AG08396 (cell line): Measurements from ENCODE around the gene ACTR3.
"Not testable (repeated sequence)": the region's sequence is repeated elsewhere in the genome, so short reads cannot be mapped to it uniquely, and the experiment has no call there.

Experiments
- DNase-seq: peaks from one replicate; pipeline ENCODE4 v3.0.0; 2012; ENCODE audit warnings: low spot score, mixed read lengths

ACTR3 gene

DNA sequence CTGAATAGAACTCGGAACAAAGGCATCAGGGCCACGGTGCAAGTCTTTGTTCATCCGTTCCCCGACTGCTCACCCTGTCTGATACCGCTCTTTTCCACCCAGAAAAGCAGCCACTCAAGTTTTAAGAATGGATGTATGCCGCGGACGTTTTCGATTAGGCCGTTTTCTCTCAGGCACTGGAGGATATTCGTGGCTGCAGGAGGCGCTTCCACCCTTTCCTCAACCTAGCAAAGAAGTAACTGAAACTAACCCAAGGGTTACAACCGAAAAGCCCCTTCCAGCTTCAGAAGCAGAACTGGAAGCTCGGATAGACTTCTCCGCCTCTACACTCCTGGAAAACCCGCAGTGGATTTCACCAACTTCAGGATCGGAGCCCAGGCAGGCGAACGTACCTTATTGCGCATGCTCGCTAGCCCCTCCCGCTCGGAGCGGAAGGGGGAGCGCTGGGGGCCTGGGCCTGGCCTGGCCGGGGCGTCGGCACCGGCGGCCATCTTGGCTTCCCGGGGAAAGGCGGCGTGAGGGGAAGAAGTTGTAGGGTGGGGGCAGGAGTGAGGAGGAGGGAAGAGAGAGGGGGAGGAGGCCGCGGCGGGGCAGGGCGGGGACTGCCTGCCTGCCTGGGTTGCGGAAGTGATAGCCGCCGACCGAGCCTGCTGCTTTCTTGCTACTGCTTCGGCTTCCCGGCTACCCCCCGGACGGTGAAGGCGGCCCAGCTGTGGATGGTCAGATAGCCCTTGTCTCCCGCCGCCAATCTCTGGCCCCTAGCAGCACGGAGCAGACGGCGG is at the start of gene ACTR3:
Gene ACTR3, plus strand, starts transcription at position 619 of the 782 bp plus-strand sequence. CDS start 191 bp downstream, outside the sequence.
- DNase-seq, result peak; percentile 97

DNA sequence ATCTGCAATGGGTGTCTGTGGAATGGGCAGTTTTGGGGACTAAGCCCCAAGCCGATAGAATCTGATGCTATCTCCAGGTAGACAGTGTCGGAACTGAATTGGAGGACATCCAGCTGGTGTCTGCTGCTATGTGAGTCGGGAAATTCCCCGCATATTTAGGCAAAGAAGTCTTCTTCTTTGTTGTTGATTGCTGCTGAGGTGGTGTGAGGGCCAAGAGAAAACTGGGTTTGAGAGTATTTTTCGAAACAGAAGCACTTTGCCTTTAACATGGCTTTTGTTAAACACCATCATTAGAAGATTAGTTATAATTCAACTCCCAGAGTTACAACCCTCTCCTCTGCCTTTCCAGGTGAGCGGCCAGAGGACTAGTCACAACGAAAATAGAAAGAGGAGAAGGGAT is 49.4 kb upstream of the ACTR3 start:
- DNase-seq, result no peak

DNA sequence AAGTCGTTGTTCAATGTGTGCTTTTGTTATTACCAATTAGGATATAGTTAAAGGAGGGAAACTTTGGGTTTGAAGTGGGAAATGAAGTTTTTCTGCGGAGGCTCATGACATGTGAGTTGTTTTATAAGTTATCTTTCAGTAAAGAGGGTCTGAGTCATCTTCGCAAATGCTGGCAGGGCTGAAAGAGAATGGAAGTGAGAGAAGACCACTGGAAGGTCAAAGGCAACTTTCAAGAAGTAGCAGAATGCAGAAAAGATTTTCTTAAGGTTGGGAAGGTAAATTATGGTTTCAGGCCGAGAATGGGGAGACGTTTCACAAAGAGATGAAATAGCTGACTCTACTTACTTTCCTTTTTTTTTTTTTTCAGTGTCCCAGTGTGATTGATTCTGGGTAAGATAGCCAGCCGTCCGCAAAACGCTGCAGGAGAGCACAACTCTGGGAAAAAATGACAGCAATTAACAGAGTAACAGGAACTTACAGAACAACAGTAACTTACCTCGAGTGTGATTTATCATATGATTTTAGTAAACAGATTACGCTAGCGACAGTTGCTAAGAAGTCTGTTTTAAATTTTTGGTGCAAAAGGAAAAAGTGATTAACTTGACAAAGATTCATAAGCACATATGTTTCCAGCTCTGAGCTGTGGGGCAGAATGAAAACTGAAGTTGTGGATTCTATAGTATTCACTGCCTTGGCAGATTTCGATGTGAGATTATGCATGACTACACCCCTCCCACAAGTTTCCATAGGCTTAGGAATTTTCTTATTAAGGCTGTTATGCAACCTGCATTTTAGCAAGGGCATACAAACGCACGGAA is 46.8 kb upstream of the ACTR3 start:
- DNase-seq, result peak; percentile 24

DNA sequence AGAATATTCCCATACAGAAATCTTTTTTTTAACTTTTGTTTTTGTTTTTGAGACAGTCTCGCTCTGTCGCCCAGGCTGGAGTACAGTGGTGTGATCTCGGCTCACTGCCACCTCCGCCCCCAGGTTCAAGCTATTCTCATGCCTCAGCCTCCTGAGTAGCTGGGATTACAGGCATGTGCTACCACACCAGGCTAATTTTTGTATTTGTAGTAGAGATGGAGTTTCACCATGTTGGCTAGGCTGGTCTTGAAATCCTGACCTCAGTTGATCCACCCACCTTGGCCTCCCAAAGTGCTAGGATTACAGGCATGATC is 46.2 kb upstream of the ACTR3 start:
- DNase-seq, result not testable (repeated sequence)

DNA sequence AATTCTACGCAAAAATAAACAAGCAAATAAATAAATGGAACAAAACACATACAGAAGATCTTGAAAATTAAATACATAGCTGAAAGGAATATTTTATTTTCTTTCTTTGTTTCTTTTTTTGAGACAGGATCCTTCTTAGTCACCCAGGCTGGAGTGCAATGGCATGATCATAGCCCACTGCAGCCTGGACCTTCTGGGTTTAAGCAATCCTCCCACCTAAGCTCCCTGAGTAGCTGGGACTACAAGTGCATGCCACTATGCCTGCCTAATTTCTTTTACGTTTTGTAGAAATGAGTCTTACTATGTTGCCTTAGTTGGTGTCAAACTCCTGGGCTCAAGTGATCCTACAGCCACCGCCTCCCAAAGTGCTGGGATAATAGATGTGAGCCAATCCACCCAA is 44.6 kb upstream of the ACTR3 start:
- DNase-seq, result no peak

DNA sequence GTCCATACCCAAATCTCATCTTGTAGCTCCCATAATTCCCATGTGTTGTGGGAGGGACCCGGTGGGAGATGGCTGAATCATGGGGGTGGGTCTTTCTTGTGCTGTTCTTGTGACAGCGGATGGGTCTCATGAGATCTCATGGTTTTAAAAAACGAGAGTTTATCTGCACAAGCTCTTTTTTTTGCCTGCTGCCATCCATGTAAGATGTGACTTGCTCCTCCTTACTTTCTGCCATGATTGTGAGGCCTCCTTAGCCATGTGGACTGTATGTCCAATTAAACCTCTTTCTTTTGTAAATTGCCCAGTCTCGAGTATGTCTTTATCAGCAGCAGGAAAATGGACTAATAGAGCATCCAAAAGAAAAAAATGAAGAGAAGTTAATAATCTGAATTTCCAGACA is 44.1 kb upstream of the ACTR3 start:
- DNase-seq, result not testable (repeated sequence)

DNA sequence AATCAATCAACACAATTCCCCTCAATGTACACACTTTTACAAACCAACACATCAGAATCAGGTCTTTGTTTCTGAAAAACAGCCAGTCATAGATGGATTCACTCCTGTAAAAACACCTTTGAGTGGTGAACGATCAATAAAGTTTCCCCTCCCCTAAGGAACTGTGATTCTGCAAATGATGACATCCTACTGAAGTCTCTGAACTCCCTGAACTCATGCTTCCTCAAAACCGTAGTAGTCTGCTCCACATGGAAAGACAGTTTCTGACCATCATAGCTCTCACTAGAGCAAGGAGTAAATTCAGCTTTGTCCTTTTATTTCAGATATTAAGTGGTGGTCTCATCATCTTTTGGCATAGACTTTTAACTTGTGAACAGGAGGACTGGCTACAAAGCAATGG is 43.5 kb upstream of the ACTR3 start:
- DNase-seq, result no peak

DNA sequence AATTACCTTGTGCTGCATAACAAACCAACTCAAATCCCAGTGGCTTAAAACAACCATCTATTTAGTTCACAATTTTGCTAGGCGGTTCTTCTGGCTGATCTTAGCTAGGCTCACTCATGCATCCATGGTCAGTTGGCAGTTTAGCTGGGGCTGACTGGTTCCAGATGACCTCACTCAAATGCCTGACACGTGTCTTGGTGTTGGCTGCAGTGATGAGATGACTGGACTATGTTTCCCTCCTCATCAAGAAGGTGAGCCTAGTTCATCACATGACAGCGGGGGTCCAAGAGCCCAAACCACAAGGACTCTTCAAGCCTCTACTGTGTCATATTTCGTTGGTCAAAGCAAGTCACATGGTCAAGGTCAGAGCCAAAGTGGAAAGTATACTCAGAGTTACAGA is 42.7 kb upstream of the ACTR3 start:
- DNase-seq, result peak; percentile 22

DNA sequence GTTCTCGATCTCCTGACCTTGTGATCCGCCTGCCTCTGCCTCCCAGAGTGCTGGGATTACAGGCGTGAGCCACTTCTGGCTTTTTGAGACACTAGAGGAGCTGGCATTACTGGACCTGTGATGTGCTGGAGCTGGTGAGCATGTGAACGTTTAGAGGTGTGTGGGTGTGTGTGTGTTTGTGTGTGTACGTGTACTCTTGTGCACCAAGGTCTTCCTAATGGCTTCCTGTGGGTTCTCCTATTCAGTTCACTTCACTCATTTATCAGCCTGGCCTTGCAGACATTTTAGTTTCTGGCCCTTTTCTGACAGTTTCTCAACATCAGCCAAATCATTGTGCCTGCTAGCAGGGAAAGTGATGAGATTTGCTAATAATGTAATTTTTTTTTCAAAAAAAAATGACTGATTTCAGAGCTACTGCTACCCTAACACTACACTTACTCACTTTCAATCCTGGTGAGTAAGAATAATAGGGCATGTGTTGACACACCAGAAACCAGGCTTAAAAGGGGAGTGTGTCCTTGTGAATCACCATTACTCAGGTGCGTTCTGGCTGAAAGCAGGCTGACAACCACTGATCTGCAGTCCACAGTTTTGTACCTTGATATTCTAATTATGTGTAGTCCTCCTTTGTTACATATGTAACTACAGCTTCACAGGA is 41.0 kb upstream of the ACTR3 start:
- no peak for DNase-seq

DNA sequence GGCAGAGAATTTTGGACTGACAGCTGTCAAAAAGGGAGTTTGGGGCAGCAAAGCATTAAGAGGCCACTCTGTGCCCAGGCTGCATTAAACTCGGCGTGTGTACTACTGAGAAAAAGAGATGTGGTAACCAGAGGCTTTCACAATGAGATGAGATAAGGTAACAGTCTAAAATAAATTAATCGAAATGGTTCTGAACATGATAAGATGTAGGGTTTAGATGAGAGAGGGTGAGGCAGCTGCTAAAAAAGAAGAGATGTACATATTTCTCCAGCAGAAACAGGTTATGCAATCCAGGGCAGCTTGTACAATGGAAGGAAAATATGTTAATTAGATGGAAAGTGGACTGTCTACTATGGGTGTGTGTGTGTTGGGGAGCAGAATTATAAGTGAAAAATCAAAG is 39.2 kb upstream of the ACTR3 start:
- DNase-seq, result no peak

DNA sequence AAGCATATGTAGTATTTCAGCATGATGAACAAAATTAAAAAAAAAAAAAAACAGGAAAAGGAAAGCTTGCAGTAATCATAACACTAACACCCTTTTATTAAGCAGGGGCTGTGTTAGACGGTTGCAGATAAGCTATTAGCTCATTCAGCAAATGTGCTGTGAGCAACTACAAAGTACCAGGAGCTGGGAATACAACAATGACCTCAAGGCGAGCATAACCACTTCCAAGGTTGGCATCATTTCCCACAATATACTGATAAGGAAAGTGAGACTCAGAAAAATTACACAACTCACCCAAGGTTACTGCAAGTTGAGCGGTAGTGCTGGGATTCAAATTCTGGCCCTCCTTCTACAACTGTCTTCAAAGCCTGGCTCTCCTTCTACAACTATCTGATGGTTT is 38.2 kb upstream of the ACTR3 start:
- DNase-seq, result no peak

DNA sequence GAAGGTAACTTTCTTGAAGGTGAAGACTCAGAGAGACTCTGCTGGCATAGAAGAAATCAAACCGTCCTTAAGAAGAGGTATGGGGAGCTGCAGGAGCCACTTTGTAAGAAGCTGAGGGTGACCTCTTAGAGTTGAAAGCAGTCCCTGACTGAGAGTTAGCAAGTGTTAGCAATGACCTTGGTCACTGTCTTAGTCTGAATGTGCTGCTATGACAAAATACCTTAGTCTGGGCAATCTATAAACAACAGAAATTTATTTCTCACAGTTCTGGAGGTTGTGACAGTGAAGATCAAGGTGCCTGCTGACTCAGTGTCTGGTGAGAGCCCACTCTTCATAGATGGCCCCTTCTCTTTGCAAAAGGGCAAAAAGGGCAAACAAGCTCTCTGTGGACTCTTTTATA is 35.7 kb upstream of the ACTR3 start:
- DNase-seq, result no peak

DNA sequence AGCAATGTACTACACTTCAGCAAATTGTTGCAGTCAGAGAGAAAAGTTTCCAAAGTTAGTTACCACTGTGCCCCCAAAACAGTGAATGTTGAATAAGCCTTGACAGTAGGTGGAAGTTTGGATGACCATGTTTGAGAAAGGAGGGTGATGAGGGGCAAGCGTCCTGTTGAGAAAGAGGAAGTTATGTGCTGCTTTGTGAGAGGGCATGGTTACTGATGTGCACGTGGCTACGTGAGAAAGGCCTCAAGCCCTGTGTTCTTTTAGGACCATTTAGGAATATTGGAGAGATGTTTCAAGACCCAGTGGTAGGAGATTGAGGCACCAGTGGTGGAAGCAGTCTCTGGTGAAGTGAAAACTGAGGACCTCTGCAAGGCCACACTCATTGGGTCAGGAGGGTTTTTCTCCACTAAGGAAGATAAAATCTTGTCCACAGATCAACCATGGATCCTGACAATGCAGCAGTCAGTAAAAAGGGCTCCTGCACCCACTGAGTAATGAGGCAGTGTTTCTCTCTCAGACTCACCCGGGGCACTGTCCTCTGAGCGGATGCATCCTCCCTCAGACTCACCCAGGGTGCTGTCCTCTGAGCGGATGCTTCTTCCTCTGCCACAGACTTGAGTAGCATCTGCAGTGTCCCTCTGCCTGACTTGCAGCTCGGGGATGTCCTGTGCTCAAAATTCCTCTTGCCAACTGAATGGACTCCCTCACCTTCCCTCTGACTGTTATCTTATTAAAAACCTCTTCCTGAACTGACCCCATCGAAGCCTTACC is 34.7 kb upstream of the ACTR3 start:
- DNase-seq, result no peak

DNA sequence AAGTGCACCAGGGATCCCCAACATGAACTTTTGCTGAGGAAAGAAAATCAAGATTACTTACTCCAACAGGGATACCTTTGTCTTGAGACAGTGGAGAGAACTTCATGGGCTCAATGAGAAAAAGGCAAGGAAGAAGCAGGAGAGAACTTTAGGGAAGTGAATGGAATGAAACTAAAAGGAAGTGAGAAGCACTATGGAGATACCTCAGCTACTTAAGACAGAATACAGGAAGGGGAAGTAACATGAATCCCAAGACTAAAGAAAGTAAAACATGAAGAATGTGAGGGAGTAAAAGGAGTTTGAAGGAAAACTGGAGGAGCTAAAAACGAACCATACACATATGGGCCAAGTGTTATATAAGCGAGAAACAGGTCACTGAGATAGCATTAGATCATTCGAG is 32.4 kb upstream of the ACTR3 start:
- no peak for DNase-seq

DNA sequence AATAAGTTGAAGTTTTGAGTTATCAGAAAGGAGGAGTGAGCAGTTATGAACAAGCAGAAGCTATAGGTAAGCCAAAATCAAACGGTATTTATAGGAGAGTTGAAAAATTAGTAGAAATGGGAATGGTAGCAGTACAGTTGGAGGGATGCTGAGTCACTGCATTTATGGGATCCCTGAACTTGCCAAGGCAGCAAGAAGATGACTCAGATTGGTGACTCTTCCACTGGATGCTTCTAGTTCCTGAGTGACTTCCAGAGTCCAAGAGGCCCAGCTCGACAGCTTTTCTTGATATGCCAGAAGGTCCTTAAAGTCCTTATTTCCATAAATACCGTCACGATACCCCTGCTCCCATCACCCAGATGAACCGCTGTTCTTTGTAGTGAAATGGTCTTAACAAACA is 31.1 kb upstream of the ACTR3 start:
- DNase-seq, result peak; percentile 72

DNA sequence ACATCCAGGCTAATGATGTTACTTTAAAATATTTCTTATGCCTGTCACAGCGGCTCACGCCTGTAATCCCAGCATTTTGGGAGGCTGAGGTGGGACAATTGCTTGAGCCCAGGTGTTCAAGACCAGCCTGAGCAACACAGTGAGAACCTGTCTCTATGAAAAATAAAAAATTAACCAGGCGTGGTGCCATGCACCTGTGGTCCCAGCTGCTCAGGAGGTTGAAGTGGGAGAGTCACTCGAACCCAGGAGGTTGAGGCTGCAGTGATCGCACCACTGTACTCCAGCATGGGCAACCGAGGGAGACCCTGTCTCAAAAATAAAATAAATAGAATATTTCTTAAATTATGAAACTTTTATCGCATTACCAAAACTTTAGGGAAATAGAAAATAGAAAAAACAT is 28.1 kb upstream of the ACTR3 start:
- DNase-seq, result no peak

DNA sequence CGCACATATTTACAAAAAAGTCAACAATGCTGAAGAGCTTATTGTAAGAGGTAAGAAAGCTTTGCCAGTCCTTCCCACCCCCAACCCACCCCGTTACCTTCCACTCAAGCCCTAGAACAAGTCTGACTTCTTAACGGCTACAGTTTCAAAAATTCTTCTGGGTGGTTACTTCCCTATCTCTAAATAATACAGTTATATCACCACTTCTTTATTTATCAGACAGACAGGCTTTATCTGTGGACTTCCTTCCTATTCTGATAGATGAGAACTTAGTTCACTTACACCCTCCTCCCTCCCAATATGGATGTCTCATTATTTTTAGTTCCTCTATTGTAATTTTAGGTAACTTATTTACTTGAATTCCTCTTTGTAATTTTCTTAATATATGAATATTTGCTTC is 26.7 kb upstream of the ACTR3 start:
- no peak for DNase-seq

DNA sequence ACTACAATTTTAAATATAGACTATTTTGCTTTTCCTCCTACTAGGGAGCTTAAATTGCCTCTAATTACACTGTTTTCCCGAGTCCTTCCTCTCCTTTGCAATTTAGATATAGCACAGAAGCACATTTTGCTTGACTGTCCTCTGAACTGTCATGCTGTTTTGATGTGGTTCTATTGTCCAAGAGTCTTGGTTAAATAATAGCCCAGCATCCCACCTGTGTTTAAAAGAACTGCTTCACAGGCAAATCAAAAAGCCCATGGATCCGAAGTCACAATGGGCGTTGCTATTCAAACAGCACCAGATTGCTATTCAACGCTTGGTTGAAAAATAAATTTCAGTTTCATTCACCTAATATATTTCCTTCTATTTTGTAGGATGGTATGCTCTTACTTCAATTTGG is 22.3 kb upstream of the ACTR3 start:
- no peak for DNase-seq

DNA sequence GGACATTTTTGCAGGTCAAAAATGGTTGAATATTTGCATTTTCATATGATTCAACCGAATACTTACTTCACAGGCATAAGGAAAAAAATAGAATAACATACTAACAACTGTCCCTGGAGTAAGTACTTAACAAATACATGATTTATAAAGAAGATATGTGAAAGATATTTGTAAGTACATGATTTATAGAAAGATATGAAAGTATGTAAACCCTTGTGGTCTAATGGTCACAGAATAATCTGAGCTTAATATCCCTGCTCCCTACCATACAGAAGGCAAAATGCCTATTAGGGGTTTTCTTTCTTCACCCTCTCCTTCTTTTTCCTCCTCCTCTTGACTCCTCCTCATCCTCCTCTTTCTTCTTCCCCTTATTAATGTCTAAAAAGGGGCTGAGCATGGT is 20.6 kb upstream of the ACTR3 start:
- no peak for DNase-seq

DNA sequence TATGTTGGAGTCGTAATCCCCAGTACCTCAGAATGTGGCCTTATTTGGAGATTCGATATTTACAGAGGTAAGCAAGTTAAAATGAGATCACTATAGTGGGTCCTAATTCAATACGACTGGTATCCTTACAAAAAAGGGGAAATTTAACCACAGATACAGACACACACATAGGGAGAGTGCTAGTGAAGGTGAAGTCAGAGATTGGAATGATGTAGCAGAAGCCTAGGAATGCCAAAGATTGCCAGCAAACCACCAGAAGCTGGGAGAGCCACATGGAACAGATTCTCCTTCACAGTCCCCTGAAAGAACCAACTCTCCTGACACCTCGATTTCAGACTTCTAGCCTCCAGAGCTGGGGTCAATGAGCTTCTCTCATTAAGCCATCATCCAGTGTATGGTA is 17.7 kb upstream of the ACTR3 start:
- peak; percentile 40 for DNase-seq

DNA sequence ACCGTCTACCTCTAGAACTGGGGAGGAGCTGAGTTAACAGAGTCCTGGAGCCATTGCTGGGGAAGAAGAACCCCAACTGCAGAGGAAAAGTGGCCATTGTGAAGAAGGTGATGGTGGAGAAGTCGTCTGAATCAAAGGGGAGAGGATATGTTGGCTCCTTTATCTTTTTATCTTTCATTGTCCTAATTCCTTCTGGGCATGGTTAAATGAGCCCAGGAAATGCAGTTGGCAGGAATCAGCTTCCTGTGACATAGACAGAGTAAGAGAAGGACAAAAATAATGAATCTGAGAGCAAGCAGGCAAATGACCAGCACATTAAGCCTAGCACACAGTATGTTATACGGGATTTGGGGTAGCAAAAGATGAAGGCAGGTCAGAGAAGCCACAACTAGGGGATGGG is 16.0 kb upstream of the ACTR3 start:
- DNase-seq, result no peak

DNA sequence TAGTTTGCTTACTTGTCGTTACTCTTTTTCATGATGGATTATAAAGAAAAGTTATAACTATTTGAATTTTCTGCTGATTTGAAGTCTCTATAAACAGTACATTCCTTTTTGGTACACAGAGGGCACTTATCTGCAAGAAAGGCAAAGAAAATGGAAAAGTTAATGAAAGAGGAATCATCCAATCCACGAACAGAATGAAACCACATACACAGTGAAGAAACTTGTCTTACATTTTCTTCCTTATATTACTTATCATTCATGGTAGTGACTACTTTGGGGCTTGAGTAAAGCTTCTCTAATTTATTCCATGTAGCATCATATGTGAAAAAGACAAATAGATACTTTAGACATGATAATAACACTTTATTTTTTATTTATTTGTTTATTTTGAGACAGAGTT is 14.8 kb upstream of the ACTR3 start:
- no peak for DNase-seq
